ENCODE results near the gene CRACR2B. TPM values are rescaled to one million over a fixed set of nuclear protein-coding genes. Genes with fewer than 3 reads are reported as not detected.

The CRACR2B gene
- total RNA-seq, 2 experiments from 2014 or later: 0.33 TPM; not detected in 1

DNA sequence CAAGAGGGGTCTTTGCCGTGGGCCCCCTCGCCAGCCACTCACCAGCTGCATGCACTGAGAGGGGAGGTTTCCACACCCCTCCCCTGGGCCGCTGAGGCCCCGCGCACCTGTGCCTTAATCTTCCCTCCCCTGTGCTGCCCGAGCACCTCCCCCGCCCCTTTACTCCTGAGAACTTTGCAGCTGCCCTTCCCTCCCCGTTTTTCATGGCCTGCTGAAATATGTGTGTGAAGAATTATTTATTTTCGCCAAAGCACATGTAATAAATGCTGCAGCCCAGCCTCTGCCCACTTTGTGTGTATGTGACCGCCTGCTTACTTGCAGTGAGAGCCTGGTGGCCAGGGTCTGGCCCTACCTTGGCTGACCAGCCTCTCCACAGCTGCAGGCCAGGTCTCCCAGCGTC lies 2.8 kb upstream of the CRACR2B start:
- TF ChIP-seq, protein P1, sequence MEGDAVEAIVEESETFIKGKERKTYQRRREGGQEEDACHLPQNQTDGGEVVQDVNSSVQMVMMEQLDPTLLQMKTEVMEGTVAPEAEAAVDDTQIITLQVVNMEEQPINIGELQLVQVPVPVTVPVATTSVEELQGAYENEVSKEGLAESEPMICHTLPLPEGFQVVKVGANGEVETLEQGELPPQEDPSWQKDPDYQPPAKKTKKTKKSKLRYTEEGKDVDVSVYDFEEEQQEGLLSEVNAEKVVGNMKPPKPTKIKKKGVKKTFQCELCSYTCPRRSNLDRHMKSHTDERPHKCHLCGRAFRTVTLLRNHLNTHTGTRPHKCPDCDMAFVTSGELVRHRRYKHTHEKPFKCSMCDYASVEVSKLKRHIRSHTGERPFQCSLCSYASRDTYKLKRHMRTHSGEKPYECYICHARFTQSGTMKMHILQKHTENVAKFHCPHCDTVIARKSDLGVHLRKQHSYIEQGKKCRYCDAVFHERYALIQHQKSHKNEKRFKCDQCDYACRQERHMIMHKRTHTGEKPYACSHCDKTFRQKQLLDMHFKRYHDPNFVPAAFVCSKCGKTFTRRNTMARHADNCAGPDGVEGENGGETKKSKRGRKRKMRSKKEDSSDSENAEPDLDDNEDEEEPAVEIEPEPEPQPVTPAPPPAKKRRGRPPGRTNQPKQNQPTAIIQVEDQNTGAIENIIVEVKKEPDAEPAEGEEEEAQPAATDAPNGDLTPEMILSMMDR (IDR thresholded peaks at IDR 0.05): no peak
- peaks cover 59% of the 10 kb centered on the region for H3K4me1 ChIP-seq (ENCODE audit: insufficient read depth, low read length)
- Mint-ChIP-seq H3K27ac (peak overlapping the region; percentile 27), H3K4me3 (peak overlapping the region; percentile 25), H3K4me1 (ENCODE audit: low read depth) (peaks cover 31% of the 10 kb centered on the region), H3K9me3 (no peaks in the 10 kb centered on the region), H3K36me3 (ENCODE audit: low read depth) (peaks cover 34% of the 10 kb centered on the region), H3K27me3 (peaks cover 30% of the 10 kb centered on the region)
- H3K27me3 ChIP-seq (ENCODE audit: control insufficient read depth in 1 of 2, insufficient read depth in 2 of 2, low read length in 2 of 2): peaks cover 27 to 32% of the 10 kb centered on the region in 2 experiments
- ChIA-PET POLR2A (interaction anchor here (0.8 to 0.9 kb wide), 2 partner anchors 8 to 100 kb away, joined by 3 read pairs; no protein-coding TSS in a partner anchor), CTCF (no interaction called here)
- peaks cover 0 to 27% of the 10 kb centered on the region in 2 experiments for H3K9me3 ChIP-seq (ENCODE audit: control insufficient read depth in 1 of 2, insufficient read depth in 1 of 2, low read length in 2 of 2)
- intact Hi-C loops (cut with DNase I, micrococcal nuclease): no loop called here
- no peak for ATAC-seq (ENCODE audit: poor library complexity)
- peaks cover 34% of the 10 kb centered on the region for H3K36me3 ChIP-seq (ENCODE audit: insufficient read depth, low read length)
- no peak overlapping the region for H3K4me3 ChIP-seq (ENCODE audit: low read length)
- no peak overlapping the region for H3K27ac ChIP-seq (ENCODE audit: low read depth in 1 of 2, low read length in 2 of 2)
- no peak for DNase-seq

DNA sequence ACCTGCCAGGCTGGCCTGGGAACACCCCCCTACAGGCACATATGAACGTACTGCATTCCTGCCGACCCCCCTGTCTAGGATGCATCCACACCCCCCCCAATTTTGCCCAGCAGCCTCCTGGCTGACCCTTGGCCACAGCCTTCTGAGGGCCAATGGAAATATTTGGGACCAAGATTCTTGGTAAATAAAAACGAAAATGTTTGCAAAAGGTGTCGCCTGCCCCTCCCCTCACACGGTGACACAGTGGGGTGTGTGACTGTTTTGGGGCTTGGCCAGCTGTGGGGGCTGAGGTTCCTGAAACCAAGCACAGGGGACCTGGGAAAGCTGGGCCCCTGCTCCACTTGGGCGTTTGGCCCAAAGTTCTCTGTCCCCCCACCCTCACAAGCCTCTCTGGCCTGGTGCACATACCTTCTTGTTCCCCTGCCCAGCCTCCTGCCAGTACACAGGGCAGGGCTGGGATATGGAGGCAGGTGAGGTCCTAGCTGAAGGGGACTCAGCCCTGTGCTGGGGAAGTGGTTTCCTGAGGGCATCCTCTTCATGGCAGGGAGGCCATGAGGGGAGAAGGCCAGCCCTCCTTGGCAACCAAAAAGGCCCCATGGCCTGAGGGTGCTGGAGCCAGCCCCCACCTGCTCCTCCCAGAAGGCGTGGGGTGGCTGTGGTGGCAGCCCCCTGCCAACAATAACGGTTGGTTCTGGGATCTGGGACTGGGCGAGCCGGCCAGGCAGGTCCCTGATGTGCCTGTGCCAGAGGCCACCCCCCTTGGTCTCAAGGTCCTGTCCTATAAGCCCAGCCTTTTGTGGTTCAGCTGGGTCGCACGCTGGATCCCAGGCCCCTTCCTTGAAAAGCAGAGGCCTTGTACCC lies 2.1 kb upstream of the CRACR2B start:
- Histone ChIP-seq H3K9me3 (ENCODE audit: control insufficient read depth in 1 of 2, insufficient read depth in 1 of 2, low read length in 2 of 2) (peaks cover 0 to 32% of the 10 kb centered on the region in 2 experiments), H3K27ac (ENCODE audit: low read depth in 1 of 2, low read length in 2 of 2) (no peak overlapping the region), H3K36me3 (ENCODE audit: insufficient read depth, low read length) (peaks cover 34% of the 10 kb centered on the region), H3K4me3 (ENCODE audit: low read length) (no peak overlapping the region), H3K27me3 (ENCODE audit: control insufficient read depth in 1 of 2, insufficient read depth in 2 of 2, low read length in 2 of 2) (peaks cover 33 to 38% of the 10 kb centered on the region in 2 experiments), H3K4me1 (ENCODE audit: insufficient read depth, low read length) (peaks cover 60% of the 10 kb centered on the region)
- peaks cover 36% of the 10 kb centered on the region for H3K27me3 Mint-ChIP-seq
- ChIA-PET POLR2A (interaction anchor here (0.8 to 10.0 kb wide), 3 partner anchors 9 to 100 kb away, joined by 3 to 71 read pairs (median 3); partner anchors contain the start of genes POLR2L and TSPAN4), CTCF (no interaction called here)
- peak overlapping the region; percentile 25 for H3K4me3 Mint-ChIP-seq
- DNase-seq: no peak
- ATAC-seq (ENCODE audit: poor library complexity): no peak
- peaks cover 28% of the 10 kb centered on the region for H3K4me1 Mint-ChIP-seq (ENCODE audit: low read depth)
- no peaks in the 10 kb centered on the region for H3K9me3 Mint-ChIP-seq
- peaks cover 32% of the 10 kb centered on the region for H3K36me3 Mint-ChIP-seq (ENCODE audit: low read depth)
- intact Hi-C loops (cut with DNase I, micrococcal nuclease): no loop called here
- peak overlapping the region; percentile 27 for H3K27ac Mint-ChIP-seq
- TF ChIP-seq, protein P1 (IDR thresholded peaks at IDR 0.05): no peak

DNA sequence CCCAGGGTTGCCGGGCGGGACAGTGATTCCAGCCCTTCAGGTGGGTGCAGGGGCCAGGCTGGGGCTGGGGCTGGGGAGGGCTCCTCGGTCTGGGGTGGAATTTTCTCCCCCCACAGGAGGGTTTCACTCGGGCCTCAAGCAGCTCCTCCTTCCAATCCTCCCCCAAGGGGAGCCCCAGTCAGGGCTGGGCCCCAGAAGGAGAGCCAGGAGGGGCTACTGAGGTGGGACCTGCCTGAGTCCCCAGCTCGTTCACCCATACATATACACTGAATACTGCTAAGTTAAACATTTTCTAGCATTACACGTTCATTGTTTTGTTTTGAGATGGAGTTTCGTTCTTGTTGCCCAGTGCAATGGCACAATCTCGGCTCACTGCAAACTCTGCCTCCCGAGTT lies 1.5 kb upstream of the CRACR2B start:
- ChIA-PET POLR2A (interaction anchor here (10.0 kb wide), 1 partner anchor 16 kb away, joined by 71 read pairs; the partner anchor contains the start of genes POLR2L and TSPAN4), CTCF (no interaction called here)
- H3K4me1 ChIP-seq (ENCODE audit: insufficient read depth, low read length): peaks cover 60% of the 10 kb centered on the region
- TF ChIP-seq, protein P1 (IDR thresholded peaks at IDR 0.05): no peak
- Mint-ChIP-seq H3K4me1 (ENCODE audit: low read depth) (peaks cover 22% of the 10 kb centered on the region), H3K4me3 (peak overlapping the region; percentile 73), H3K9me3 (no peaks in the 10 kb centered on the region), H3K27me3 (peaks cover 36% of the 10 kb centered on the region), H3K36me3 (ENCODE audit: low read depth) (peaks cover 28% of the 10 kb centered on the region), H3K27ac (no peak overlapping the region)
- intact Hi-C loops (cut with DNase I, micrococcal nuclease): no loop called here
- DNase-seq (no peak), ATAC-seq (ENCODE audit: poor library complexity) (no peak)
- H3K27ac ChIP-seq (ENCODE audit: low read depth in 1 of 2, low read length in 2 of 2): no peak overlapping the region
- peaks cover 31% of the 10 kb centered on the region for H3K36me3 ChIP-seq (ENCODE audit: insufficient read depth, low read length)
- no peak overlapping the region for H3K4me3 ChIP-seq (ENCODE audit: low read length)
- H3K9me3 ChIP-seq (ENCODE audit: control insufficient read depth in 1 of 2, insufficient read depth in 1 of 2, low read length in 2 of 2): peaks cover 0 to 33% of the 10 kb centered on the region in 2 experiments
- peaks cover 40 to 44% of the 10 kb centered on the region in 2 experiments for H3K27me3 ChIP-seq (ENCODE audit: control insufficient read depth in 1 of 2, insufficient read depth in 2 of 2, low read length in 2 of 2)
